GM21423 (cell line): Measurements from ENCODE around the gene CDC42EP5.

Experiments used
- ATAC-seq: cut with Tn5 transposase; IDR thresholded peaks from one replicate; pipeline ENCODE4 v1.9.1; 2021; ENCODE audit warnings: mild to moderate bottlenecking, moderate library complexity; ENCODE audit not compliant: unreplicated experiment

The CDC42EP5 gene

GRCh38 chr19:54462655-54463530 is 10.2 kb downstream of the CDC42EP5 start:
- ATAC-seq, result peak; percentile 17

GRCh38 chr19:54462047-54462654 is 10.9 kb downstream of the CDC42EP5 start:
- no peak for ATAC-seq

- ATAC-seq, result no peak
These were observed 11.5 kb downstream of the CDC42EP5 start for GRCh38 chr19:54461613-54462012.

GRCh38 chr19:54461210-54461609 is 11.9 kb downstream of the CDC42EP5 start:
- no peak for ATAC-seq

- ATAC-seq, result no peak
These were observed 12.7 kb downstream of the CDC42EP5 start for GRCh38 chr19:54460230-54461005.

GRCh38 chr19:54459282-54460229 is 13.5 kb downstream of the CDC42EP5 start:
- no peak for ATAC-seq

- no peak for ATAC-seq
These were observed 14.3 kb downstream of the CDC42EP5 start for GRCh38 chr19:54458648-54459281.

GRCh38 chr19:54457773-54458647 is 15.1 kb downstream of the CDC42EP5 start:
- ATAC-seq, result no peak

GRCh38 chr19:54456423-54457373 is 16.4 kb downstream of the CDC42EP5 start:
- no peak for ATAC-seq

- ATAC-seq, result no peak
These were observed 17.2 kb downstream of the CDC42EP5 start for GRCh38 chr19:54455786-54456422.

GRCh38 chr19:54454781-54455675 is 18.1 kb downstream of the CDC42EP5 start:
- no peak for ATAC-seq

GRCh38 chr19:54453921-54454780 is 18.9 kb downstream of the CDC42EP5 start:
- no peak for ATAC-seq

- no peak for ATAC-seq
These were observed 20.5 kb downstream of the CDC42EP5 start for GRCh38 chr19:54452626-54453025.

- no peak for ATAC-seq
These were observed 21.1 kb downstream of the CDC42EP5 start for GRCh38 chr19:54451997-54452396.

GRCh38 chr19:54451331-54451871 is 21.7 kb downstream of the CDC42EP5 start:
- ATAC-seq, result no peak
